ENCODE results near the gene BABAM2. TPM values are rescaled to one million over a fixed set of nuclear protein-coding genes. Genes with fewer than 3 reads are reported as not detected.

BABAM2 gene
- total RNA-seq, 2 experiments from 2014 or later, result 19.7 to 33.2 TPM

GRCh38 chr2:28326469-28326805, 435.9 kb downstream of the BABAM2 start:
- Histone ChIP-seq H3K4me1 (ENCODE audit: insufficient read depth, low read length, poor library complexity, severe bottlenecking) (no peaks in the 10 kb centered on the region), H3K36me3 (ENCODE audit: insufficient read depth, low read length) (no peaks in the 10 kb centered on the region), H3K9me3 (ENCODE audit: low read length) (no peaks in the 10 kb centered on the region), H2AFZ (ENCODE audit: low read length) (no peak overlapping the region), H4K20me1 (ENCODE audit: insufficient read depth, low read length) (no peaks in the 10 kb centered on the region), H3K4me3 (ENCODE audit: low read depth, low read length, poor library complexity, severe bottlenecking) (no peak overlapping the region), H3K4me2 (ENCODE audit: low read length) (no peak overlapping the region), H3K9me2 (ENCODE audit: insufficient read depth, low read length) (no peaks in the 10 kb centered on the region), H3K27ac (ENCODE audit: low read depth, low read length, poor library complexity, severe bottlenecking) (no peak overlapping the region), H3K79me2 (ENCODE audit: insufficient read depth, low read depth, low read length) (no peaks in the 10 kb centered on the region)
- CTCF ChIA-PET (ENCODE audit: unreplicated experiment), result no interaction called here
- no TSS peak for BruUV-seq (replicated peaks)
- TF ChIP-seq CTCF (conservative IDR thresholded peaks at IDR 0.05; ENCODE audit: low read length) (no peak), EZH2phosphoT487 (IDR thresholded peaks at IDR 0.05; ENCODE audit: borderline replicate concordance, low read depth, low read length) (no peak)
- POLR2A ChIA-PET, result no interaction called here
- intact Hi-C loops (cut with micrococcal nuclease; ENCODE audit: unreplicated experiment), result no loop called here
- DNase-seq (ENCODE audit: low spot score), result no peak

- no TSS peak for BruUV-seq (replicated peaks)
- no peak overlapping the region for H3K27ac ChIP-seq (ENCODE audit: low read depth, low read length, poor library complexity, severe bottlenecking)
- H3K9me3 ChIP-seq (ENCODE audit: low read length), result no peaks in the 10 kb centered on the region
- H4K20me1 ChIP-seq (ENCODE audit: insufficient read depth, low read length), result no peaks in the 10 kb centered on the region
- no peak overlapping the region for H2AFZ ChIP-seq (ENCODE audit: low read length)
- no peak for DNase-seq (ENCODE audit: low spot score)
- ChIA-PET POLR2A (no interaction called here), CTCF (ENCODE audit: unreplicated experiment) (no interaction called here)
- H3K4me3 ChIP-seq (ENCODE audit: low read depth, low read length, poor library complexity, severe bottlenecking), result no peak overlapping the region
- H3K36me3 ChIP-seq (ENCODE audit: insufficient read depth, low read length), result no peaks in the 10 kb centered on the region
- no peaks in the 10 kb centered on the region for H3K79me2 ChIP-seq (ENCODE audit: insufficient read depth, low read depth, low read length)
- no peaks in the 10 kb centered on the region for H3K4me1 ChIP-seq (ENCODE audit: insufficient read depth, low read length, poor library complexity, severe bottlenecking)
- TF ChIP-seq EZH2phosphoT487 (IDR thresholded peaks at IDR 0.05; ENCODE audit: borderline replicate concordance, low read depth, low read length) (no peak), CTCF (conservative IDR thresholded peaks at IDR 0.05; ENCODE audit: low read length) (no peak)
- H3K9me2 ChIP-seq (ENCODE audit: insufficient read depth, low read length), result no peaks in the 10 kb centered on the region
- intact Hi-C loops (cut with micrococcal nuclease; ENCODE audit: unreplicated experiment), result no loop called here
- no peak overlapping the region for H3K4me2 ChIP-seq (ENCODE audit: low read length)
These were observed 436.5 kb downstream of the BABAM2 start for GRCh38 chr2:28326881-28327505.

- no peak for DNase-seq (ENCODE audit: low spot score)
- Histone ChIP-seq H2AFZ (ENCODE audit: low read length) (no peak overlapping the region), H3K4me3 (ENCODE audit: low read depth, low read length, poor library complexity, severe bottlenecking) (no peak overlapping the region), H3K27ac (ENCODE audit: low read depth, low read length, poor library complexity, severe bottlenecking) (no peak overlapping the region), H3K9me3 (ENCODE audit: low read length) (no peaks in the 10 kb centered on the region), H4K20me1 (ENCODE audit: insufficient read depth, low read length) (no peaks in the 10 kb centered on the region), H3K79me2 (ENCODE audit: insufficient read depth, low read depth, low read length) (no peaks in the 10 kb centered on the region), H3K9me2 (ENCODE audit: insufficient read depth, low read length) (no peaks in the 10 kb centered on the region), H3K4me2 (ENCODE audit: low read length) (no peak overlapping the region), H3K4me1 (ENCODE audit: insufficient read depth, low read length, poor library complexity, severe bottlenecking) (no peaks in the 10 kb centered on the region), H3K36me3 (ENCODE audit: insufficient read depth, low read length) (no peaks in the 10 kb centered on the region)
- POLR2A ChIA-PET, result no interaction called here
- TF ChIP-seq EZH2phosphoT487 (IDR thresholded peaks at IDR 0.05; ENCODE audit: borderline replicate concordance, low read depth, low read length) (no peak), CTCF (conservative IDR thresholded peaks at IDR 0.05; ENCODE audit: low read length) (no peak)
- intact Hi-C loops (cut with micrococcal nuclease; ENCODE audit: unreplicated experiment), result no loop called here
- CTCF ChIA-PET (ENCODE audit: unreplicated experiment), result no interaction called here
- BruUV-seq (replicated peaks), result no TSS peak
These were observed 437.0 kb downstream of the BABAM2 start for GRCh38 chr2:28327581-28327955.
